NT2/D1 (cell line): Measurements from ENCODE around the gene TUBB4B.

Experiments used
- SUZ12 ChIP-seq: IDR thresholded peaks from 2 replicates; pipeline ENCODE4 v1.6.1; 2011; ENCODE audit not compliant: insufficient read length, insufficient read depth; ENCODE audit errors: extremely low read depth
- YY1 ChIP-seq: IDR thresholded peaks from 2 replicates; pipeline ENCODE4 v1.6.1; 2011; ENCODE audit not compliant: insufficient read length, insufficient read depth
- ZNF274 ChIP-seq: IDR thresholded peaks from 2 replicates; pipeline ENCODE4 v1.6.1; 2011; ENCODE audit warnings: mild to moderate bottlenecking, low read depth, low read length

- no peak for TF ChIP-seq SUZ12
- no peak for TF ChIP-seq YY1
- TF ChIP-seq ZNF274, result no peak
Observed at GRCh38 chr9:137281345-137282116, 40.4 kb downstream of the TUBB4B start.
